ENCODE data around the gene TUBGCP3. TPM values are rescaled to one million over a fixed set of nuclear protein-coding genes. Genes with fewer than 3 reads are reported as not detected.

Gene TUBGCP3
- total and polyA plus RNA-seq, 2 experiments from 2014 or later: 12.5 to 12.9 TPM

DNA sequence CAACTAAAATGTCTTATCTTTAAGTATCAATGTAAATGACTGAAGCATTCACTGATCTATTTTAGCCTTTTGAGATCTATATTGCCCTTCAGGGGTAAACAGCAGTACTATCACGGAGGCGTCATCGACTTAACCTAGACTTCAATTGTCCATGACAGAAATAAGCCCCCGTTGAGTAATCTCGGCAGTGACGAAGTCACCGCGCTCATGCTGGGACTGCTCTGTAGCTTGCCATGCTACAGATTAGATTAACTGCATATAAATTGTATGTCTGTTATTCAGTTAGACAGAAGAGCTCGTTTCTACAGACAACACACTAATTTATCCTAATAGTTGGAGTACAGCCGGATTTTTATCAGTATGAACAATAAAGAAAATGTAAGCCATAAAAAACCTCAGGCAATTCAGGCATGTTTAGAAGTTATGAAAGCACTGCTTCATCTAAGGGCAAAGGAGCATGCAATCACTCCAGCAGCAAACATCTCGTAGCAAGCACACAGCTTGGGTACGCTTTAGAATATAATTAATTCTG lies 56.6 kb downstream of the TUBGCP3 start:
- Histone ChIP-seq H3K36me3 (no peaks in the 10 kb centered on the region), H3K4me3 (no peak overlapping the region), H3K4me1 (ENCODE audit: low read depth) (peaks cover 6% of the 10 kb centered on the region), H3K27me3 (no peaks in the 10 kb centered on the region), H3K9me3 (ENCODE audit: low read depth) (no peaks in the 10 kb centered on the region), H3K27ac (no peak overlapping the region)
- peak in 1 of 2 donors; percentile 4 for DNase-seq (ENCODE audit: low read depth in 1 of 2, low spot score in 1 of 2)
- TF ChIP-seq, protein P1, sequence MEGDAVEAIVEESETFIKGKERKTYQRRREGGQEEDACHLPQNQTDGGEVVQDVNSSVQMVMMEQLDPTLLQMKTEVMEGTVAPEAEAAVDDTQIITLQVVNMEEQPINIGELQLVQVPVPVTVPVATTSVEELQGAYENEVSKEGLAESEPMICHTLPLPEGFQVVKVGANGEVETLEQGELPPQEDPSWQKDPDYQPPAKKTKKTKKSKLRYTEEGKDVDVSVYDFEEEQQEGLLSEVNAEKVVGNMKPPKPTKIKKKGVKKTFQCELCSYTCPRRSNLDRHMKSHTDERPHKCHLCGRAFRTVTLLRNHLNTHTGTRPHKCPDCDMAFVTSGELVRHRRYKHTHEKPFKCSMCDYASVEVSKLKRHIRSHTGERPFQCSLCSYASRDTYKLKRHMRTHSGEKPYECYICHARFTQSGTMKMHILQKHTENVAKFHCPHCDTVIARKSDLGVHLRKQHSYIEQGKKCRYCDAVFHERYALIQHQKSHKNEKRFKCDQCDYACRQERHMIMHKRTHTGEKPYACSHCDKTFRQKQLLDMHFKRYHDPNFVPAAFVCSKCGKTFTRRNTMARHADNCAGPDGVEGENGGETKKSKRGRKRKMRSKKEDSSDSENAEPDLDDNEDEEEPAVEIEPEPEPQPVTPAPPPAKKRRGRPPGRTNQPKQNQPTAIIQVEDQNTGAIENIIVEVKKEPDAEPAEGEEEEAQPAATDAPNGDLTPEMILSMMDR (IDR thresholded peaks at IDR 0.05; ENCODE audit: low read depth, low read length): no peak

DNA sequence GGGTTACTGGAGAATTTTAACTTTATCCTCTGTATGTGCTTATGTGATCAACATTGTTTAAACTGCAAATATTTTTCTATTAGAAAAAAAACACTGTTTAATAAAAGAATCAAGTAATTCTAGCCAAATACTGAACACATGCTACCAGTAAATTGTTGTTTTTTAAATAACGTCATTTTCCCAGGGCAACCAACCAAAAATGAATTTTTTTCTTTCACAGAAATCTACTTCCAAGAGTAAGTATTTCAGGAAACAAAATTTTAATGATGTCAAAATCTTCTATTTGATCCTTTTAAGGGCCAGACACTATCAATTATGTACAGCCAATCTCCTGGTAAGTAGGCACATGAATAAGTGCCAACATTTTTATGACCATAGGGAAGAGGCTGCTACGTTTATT lies 57.1 kb downstream of the TUBGCP3 start:
- Histone ChIP-seq H3K4me3 (no peak overlapping the region), H3K9me3 (ENCODE audit: low read depth) (no peaks in the 10 kb centered on the region), H3K4me1 (ENCODE audit: low read depth) (peaks cover 6% of the 10 kb centered on the region), H3K27ac (no peak overlapping the region), H3K36me3 (no peaks in the 10 kb centered on the region), H3K27me3 (no peaks in the 10 kb centered on the region)
- no peak for DNase-seq (ENCODE audit: low read depth in 1 of 2, low spot score in 1 of 2)
- TF ChIP-seq, protein P1 (IDR thresholded peaks at IDR 0.05; ENCODE audit: low read depth, low read length): no peak

- no peak overlapping the region for H3K4me3 ChIP-seq
- no peak for DNase-seq (ENCODE audit: low read depth in 1 of 2, low spot score in 1 of 2)
- H3K36me3 ChIP-seq: no peaks in the 10 kb centered on the region
- TF ChIP-seq, protein P1 (IDR thresholded peaks at IDR 0.05; ENCODE audit: low read depth, low read length): no peak
- no peaks in the 10 kb centered on the region for H3K27me3 ChIP-seq
- no peaks in the 10 kb centered on the region for H3K9me3 ChIP-seq (ENCODE audit: low read depth)
- no peak overlapping the region for H3K27ac ChIP-seq
- H3K4me1 ChIP-seq (ENCODE audit: low read depth): peaks cover 6% of the 10 kb centered on the region
Measured at GRCh38 chr13:112529216-112529615, 58.7 kb downstream of the TUBGCP3 start.

GRCh38 chr13:112526146-112526853 lies 61.7 kb downstream of the TUBGCP3 start:
- Histone ChIP-seq H3K4me1 (ENCODE audit: low read depth) (no peaks in the 10 kb centered on the region), H3K9me3 (ENCODE audit: low read depth) (no peaks in the 10 kb centered on the region), H3K4me3 (no peak overlapping the region), H3K27ac (no peak overlapping the region), H3K27me3 (no peaks in the 10 kb centered on the region), H3K36me3 (peaks cover 8% of the 10 kb centered on the region)
- TF ChIP-seq, protein P1 (IDR thresholded peaks at IDR 0.05; ENCODE audit: low read depth, low read length): no peak
- DNase-seq (ENCODE audit: low read depth in 1 of 2, low spot score in 1 of 2): no peak

GRCh38 chr13:112525356-112525945 lies 62.5 kb downstream of the TUBGCP3 start:
- TF ChIP-seq, protein P1 (IDR thresholded peaks at IDR 0.05; ENCODE audit: low read depth, low read length): no peak
- no peak overlapping the region for H3K27ac ChIP-seq
- peaks cover 8% of the 10 kb centered on the region for H3K36me3 ChIP-seq
- H3K4me1 ChIP-seq (ENCODE audit: low read depth): no peaks in the 10 kb centered on the region
- H3K27me3 ChIP-seq: no peaks in the 10 kb centered on the region
- no peak overlapping the region for H3K4me3 ChIP-seq
- no peaks in the 10 kb centered on the region for H3K9me3 ChIP-seq (ENCODE audit: low read depth)
- no peak for DNase-seq (ENCODE audit: low read depth in 1 of 2, low spot score in 1 of 2)

Data from cardiac muscle cell (in vitro differentiated cells and primary cell).